Smooth muscle cell (in vitro differentiated cells): Measurements from ENCODE around the gene LINGO3. TPM values are rescaled to one million over a fixed set of nuclear protein-coding genes. Genes with fewer than 3 reads are reported as not detected.
"Not testable (repeated sequence)": the region's sequence is repeated elsewhere in the genome, so short reads cannot be mapped to it uniquely, and the experiment has no call there.

Experiments
- DNase-seq: peaks from one replicate; lab custom pipeline; 2025; ENCODE audit not compliant: unreplicated experiment; lab: John Stamatoyannopoulos, UW
- H2AFZ ChIP-seq: fragments of 200-600 bp; sonication (generic); 2 replicates; pipeline ENCODE4 v1.6.0; 2016; ENCODE audit warnings: antibody characterized with exemption, low read depth, mild to moderate bottlenecking
- H3F3A ChIP-seq: fragments of 200-600 bp; sonication (generic); 2 replicates; pipeline ENCODE4 v1.6.0; 2017; ENCODE audit warnings: antibody characterized with exemption, low read depth
- H3K27ac ChIP-seq: fragments of 200-600 bp; sonication (generic); 2 replicates; pipeline ENCODE4 v1.5.1; 2016; ENCODE audit warnings: low read depth, mild to moderate bottlenecking
- H3K27me3 ChIP-seq: fragments of 200-600 bp; sonication (generic); 2 replicates; pipeline ENCODE4 v1.6.1; 2016; ENCODE audit warnings: low read depth, mild to moderate bottlenecking
- H3K36me3 ChIP-seq: fragments of 200-600 bp; sonication (generic); 2 replicates; pipeline ENCODE4 v1.5.1; 2016; ENCODE audit warnings: low read depth
- H3K4me1 ChIP-seq: fragments of 200-600 bp; sonication (generic); 2 replicates; pipeline ENCODE4 v1.5.1; 2016; ENCODE audit warnings: low read depth
- H3K4me2 ChIP-seq: fragments of 200-600 bp; sonication (generic); 2 replicates; pipeline ENCODE4 v1.6.0; 2016; ENCODE audit warnings: mild to moderate bottlenecking
- H3K4me3 ChIP-seq: fragments of 200-600 bp; sonication (generic); 2 replicates; pipeline ENCODE4 v1.5.1; 2016; ENCODE audit warnings: mild to moderate bottlenecking
- H3K79me2 ChIP-seq: fragments of 200-600 bp; sonication (generic); 2 replicates; pipeline ENCODE4 v1.6.0; 2016; ENCODE audit warnings: low read depth, mild to moderate bottlenecking
- H3K9ac ChIP-seq: fragments of 200-600 bp; sonication (generic); 2 replicates; pipeline ENCODE4 v1.6.0; 2016; ENCODE audit warnings: low read depth
- H3K9me3 ChIP-seq: fragments of 200-600 bp; sonication (generic); replicated peaks from 2 replicates; pipeline ENCODE4 v1.5.1; 2016; ENCODE audit warnings: low read depth
- H4K20me1 ChIP-seq: fragments of 200-600 bp; sonication (generic); 2 replicates; pipeline ENCODE4 v1.6.0; 2016; ENCODE audit warnings: low read depth
- WGBS: methylation state at CpG from one replicate; pipeline ENCODE4 v1.1.7; 2016; ENCODE audit warnings: low lambda C conversion rate; 5-methylcytosine and 5-hydroxymethylcytosine counted together
- polyA plus RNA-seq: library from polyadenylated mRNA; unstranded; fragments of >200 nt; fragmentation: Nextera tagmentation; extraction: Ambion mirVana; gene quantifications from 2 replicates; pipeline ENCODE4 v1.2.1, GENCODE V29; 2016
- total RNA-seq: library from RNA; depleted of rRNA; stranded (reverse); fragments of >200 nt; gene quantifications from 2 replicates; pipeline ENCODE4 v1.2.3, GENCODE V29; 2014
- TF ChIP-seq, protein P1 (sequence below): fragments of 200-600 bp; sonication (generic); IDR thresholded peaks from 2 replicates; pipeline ENCODE4 v1.5.1; 2017; ENCODE audit warnings: borderline replicate concordance, mild to moderate bottlenecking, antibody characterized with exemption; ENCODE audit not compliant: insufficient read depth, poor library complexity, severe bottlenecking

LINGO3 gene
- total and polyA plus RNA-seq, 2 experiments from 2014 or later = 0.31 TPM; not detected in 1

DNA sequence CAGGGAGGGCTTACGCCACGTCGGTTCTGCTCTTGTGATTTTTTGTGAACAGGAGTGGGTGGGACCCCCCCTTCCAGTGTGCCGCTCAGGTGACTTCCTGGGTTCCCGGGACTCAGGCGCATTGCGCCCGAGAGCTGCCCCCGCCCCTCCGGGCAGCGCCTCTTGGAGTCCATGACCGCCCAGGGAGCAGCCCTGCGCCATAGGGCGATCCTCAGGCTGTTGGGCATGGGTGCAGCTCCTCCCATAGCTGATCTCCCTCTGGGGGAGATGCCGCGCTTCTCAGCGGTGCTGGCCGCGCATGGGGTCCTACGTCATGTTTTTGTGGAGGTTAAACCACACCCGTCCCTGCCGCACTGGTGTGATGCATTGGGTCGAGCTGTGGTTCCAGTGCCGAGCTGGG, 44.2 kb upstream of the LINGO3 start:
- H3K4me1 ChIP-seq = no peaks in the 10 kb centered on the region
- H3K36me3 ChIP-seq = no peaks in the 10 kb centered on the region
- TF ChIP-seq, protein P1, sequence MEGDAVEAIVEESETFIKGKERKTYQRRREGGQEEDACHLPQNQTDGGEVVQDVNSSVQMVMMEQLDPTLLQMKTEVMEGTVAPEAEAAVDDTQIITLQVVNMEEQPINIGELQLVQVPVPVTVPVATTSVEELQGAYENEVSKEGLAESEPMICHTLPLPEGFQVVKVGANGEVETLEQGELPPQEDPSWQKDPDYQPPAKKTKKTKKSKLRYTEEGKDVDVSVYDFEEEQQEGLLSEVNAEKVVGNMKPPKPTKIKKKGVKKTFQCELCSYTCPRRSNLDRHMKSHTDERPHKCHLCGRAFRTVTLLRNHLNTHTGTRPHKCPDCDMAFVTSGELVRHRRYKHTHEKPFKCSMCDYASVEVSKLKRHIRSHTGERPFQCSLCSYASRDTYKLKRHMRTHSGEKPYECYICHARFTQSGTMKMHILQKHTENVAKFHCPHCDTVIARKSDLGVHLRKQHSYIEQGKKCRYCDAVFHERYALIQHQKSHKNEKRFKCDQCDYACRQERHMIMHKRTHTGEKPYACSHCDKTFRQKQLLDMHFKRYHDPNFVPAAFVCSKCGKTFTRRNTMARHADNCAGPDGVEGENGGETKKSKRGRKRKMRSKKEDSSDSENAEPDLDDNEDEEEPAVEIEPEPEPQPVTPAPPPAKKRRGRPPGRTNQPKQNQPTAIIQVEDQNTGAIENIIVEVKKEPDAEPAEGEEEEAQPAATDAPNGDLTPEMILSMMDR = no peak
- H3F3A ChIP-seq = no peaks in the 10 kb centered on the region
- no peak overlapping the region for H3K4me2 ChIP-seq
- no peaks in the 10 kb centered on the region for H3K79me2 ChIP-seq
- DNase-seq = no peak
- WGBS = 98% methylated on average over 24 of the region's 24 CpGs
- H3K27me3 ChIP-seq = no peaks in the 10 kb centered on the region
- no peaks in the 10 kb centered on the region for H3K9me3 ChIP-seq
- no peak overlapping the region for H2AFZ ChIP-seq
- no peak overlapping the region for H3K9ac ChIP-seq
- H3K27ac ChIP-seq = no peak overlapping the region
- no peak overlapping the region for H3K4me3 ChIP-seq
- H4K20me1 ChIP-seq = no peaks in the 10 kb centered on the region

DNA sequence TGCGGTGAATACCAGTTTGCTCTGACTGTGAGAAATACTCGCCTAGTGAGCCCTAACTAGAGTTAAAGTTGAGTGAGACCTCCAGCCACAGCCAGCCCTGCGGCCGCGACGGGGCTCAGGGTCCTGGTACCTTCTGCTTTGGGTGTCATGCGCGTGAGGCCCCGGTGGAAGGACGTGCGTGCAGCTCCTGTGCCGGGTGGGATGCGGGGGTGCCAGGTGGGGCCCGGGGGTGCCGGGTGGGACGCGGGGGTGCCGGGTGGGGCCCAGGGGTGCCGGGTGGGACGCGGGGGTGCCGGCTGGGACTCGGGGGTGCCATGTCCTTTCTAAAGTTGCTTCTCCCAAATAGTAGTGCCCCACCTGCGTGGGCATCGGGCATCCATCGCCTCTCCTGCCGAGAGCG, 43.6 kb upstream of the LINGO3 start:
- Histone ChIP-seq H3K4me3 (no peak overlapping the region), H2AFZ (no peak overlapping the region), H3K4me2 (no peak overlapping the region), H3K9ac (no peak overlapping the region), H3K27ac (no peak overlapping the region), H3F3A (no peaks in the 10 kb centered on the region), H3K79me2 (no peaks in the 10 kb centered on the region), H3K4me1 (no peaks in the 10 kb centered on the region), H3K27me3 (no peaks in the 10 kb centered on the region), H3K9me3 (no peaks in the 10 kb centered on the region), H3K36me3 (no peaks in the 10 kb centered on the region), H4K20me1 (no peaks in the 10 kb centered on the region)
- TF ChIP-seq, protein P1 = no peak
- no peak for DNase-seq
- 97% methylated on average over 11 of the region's 28 CpGs for WGBS

DNA sequence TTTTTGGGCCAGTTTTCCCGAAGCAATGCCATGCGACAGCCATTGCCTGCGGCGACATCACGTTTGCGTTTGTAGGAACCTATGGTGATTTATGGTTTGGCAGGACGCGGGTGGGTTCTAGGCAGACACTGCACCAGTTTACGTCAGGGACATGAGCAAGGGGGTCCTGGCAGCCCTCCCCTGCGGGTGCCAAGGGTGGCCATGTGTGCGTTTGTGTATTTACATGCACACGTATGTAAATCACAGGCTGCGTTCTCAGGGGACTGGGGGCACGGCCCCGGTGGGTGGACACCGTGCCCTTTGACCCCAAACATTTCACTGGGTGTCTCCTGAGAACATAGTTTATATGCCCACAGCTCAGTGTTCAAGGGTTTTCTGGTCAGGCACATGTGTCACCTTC, 42.7 kb upstream of the LINGO3 start:
- no peak overlapping the region for H3K9ac ChIP-seq
- no peaks in the 10 kb centered on the region for H3K4me1 ChIP-seq
- no peaks in the 10 kb centered on the region for H3K36me3 ChIP-seq
- H2AFZ ChIP-seq = no peak overlapping the region
- H3K4me2 ChIP-seq = no peak overlapping the region
- no peaks in the 10 kb centered on the region for H4K20me1 ChIP-seq
- H3K27ac ChIP-seq = no peak overlapping the region
- H3K27me3 ChIP-seq = no peaks in the 10 kb centered on the region
- TF ChIP-seq, protein P1 = no peak
- H3K79me2 ChIP-seq = no peaks in the 10 kb centered on the region
- no peaks in the 10 kb centered on the region for H3K9me3 ChIP-seq
- H3F3A ChIP-seq = no peaks in the 10 kb centered on the region
- 96% methylated on average over 16 of the region's 16 CpGs for WGBS
- H3K4me3 ChIP-seq = no peak overlapping the region
- no peak for DNase-seq

DNA sequence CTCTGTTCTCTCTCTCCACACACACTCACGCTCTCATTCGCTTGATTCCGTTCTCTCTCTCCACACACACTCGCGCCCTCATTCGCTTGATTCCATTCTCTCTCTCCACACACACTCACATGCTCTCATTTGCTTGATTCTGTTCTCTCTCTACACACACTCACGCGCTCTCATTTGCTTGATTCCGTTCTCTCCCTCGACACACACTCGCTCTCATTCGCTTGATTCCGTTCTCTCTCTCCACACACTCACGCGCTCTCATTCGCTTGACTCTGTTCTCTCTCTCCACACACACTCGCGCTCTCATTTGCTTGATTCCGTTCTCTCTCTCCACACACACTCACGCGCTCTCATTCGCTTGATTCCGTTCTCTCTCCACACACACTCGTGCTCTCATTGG, 41.9 kb upstream of the LINGO3 start:
- H2AFZ ChIP-seq, DNase-seq: not testable (repeated sequence)
- over 99% methylated on average over 20 of the region's 24 CpGs for WGBS

More for the DNA sequence above, 41.9 kb upstream of the LINGO3 start:
- not testable (repeated sequence) for H3K4me2 ChIP-seq, H4K20me1 ChIP-seq, H3K4me3 ChIP-seq, H3K27me3 ChIP-seq, H3K36me3 ChIP-seq, H3F3A ChIP-seq, H3K9me3 ChIP-seq, H3K4me1 ChIP-seq, H3K27ac ChIP-seq, H3K9ac ChIP-seq, H3K79me2 ChIP-seq
